HG02852 (cell line): Measurements from ENCODE around the gene TRNAU1AP.

Source experiments
- ATAC-seq: cut with Tn5 transposase; IDR thresholded peaks from one replicate; pipeline ENCODE4 v1.9.1; 2021; ENCODE audit warnings: mild to moderate bottlenecking, moderate library complexity; ENCODE audit not compliant: unreplicated experiment

The TRNAU1AP gene

DNA sequence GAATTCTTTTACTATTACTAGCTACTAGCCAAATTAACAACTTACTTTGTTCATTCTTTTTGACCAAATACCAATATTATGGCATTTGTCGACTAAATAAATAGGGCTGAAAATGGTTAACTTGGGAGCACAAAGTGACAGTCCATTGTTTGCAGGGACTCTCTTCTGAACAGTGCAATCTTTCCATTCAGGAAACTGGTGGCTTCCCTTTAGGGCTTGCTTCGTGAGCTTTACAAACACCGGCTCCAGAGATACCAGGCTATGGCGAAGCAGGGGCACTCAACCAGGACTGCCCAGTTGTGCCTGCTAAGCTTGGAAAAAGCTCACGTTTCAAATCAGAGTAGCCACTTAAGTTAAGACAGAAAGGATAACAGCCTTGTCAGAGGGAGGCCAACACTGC lies 51.5 kb downstream of the TRNAU1AP start:
- ATAC-seq, result no peak

DNA sequence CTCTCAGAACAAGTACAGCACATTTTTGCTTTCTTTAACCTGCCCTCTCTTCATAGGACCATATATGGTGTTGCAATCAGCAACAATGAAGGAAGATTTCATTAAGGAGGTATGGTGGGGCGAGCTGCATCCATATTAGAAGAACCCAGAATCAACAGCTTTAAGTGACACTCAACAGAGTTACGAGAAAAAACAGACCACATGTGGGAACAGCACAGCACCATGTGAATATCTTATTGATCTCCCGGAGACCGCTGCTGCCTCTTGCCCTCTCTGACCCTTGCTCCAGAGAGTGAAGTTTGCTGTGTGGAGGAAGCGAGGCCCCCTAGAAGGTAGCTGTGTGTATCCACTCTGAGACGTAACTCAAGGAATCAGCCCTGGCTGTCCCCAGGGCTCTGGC lies 52.1 kb downstream of the TRNAU1AP start:
- no peak for ATAC-seq

DNA sequence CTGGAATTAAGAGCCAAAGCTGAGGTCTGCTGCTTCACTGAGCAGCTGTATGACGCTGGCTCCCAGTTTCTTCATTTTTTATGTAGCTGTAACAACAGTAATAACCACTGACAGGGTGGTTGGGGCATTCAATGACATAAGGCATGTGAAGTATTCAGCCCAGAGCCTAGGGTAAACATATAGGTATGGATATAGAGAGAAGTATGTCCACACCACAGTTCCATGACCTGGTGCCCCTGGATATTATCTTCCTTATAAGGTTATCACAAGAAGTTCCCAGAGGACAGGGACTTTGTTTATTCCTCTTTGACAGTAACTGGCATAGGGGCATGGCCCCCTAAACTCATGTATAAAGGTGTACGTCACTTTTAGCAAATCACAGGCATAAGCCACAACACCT lies 53.9 kb downstream of the TRNAU1AP start:
- ATAC-seq, result no peak

DNA sequence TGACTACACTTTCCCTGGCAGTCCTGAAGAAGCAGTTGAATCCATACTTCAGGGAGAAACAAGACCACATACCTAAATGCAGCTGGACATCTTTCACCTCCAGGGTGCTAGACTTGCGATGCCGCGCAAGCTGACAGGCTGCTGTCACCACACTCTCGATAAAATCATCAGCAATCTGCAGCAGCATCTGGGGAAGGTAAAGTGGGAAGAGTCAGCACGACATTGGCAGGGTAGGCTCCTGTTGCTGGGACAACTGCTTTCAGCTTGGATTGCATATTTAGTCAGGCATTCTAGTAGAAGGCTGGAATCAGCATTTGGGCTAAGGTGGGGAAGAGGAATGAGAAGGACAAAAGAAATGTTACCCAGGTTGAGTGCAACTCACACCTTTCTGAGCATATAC lies 60.3 kb downstream of the TRNAU1AP start:
- no peak for ATAC-seq
